ENCODE results near the gene ATP10D. TPM values are rescaled to one million over a fixed set of nuclear protein-coding genes. Genes with fewer than 3 reads are reported as not detected.

ATP10D gene
- total RNA-seq, 1 experiment from 2014 or later = 5.1 TPM

DNA sequence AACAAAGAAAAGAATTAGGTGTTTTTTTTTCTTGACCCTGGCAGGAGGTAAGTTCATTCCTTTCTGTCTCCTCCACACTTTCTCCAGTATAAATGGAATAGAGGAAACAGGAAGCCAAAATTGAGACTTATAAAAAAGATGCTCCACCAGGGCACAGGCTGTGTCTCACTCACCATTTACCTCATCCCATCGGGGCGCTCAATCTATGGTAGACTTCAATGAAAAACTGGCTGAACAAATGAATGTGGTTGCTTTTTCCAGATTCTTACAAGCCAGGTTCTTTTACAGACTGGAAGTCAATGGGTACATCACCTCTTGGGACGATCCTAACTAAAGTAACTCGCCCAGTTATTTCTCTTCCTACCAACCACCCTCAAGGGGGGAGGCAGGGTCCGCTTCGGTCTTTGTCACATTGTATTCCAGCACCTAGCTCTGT is 22.3 kb upstream of the ATP10D start:
- H3K9ac ChIP-seq (ENCODE audit: low read length) = peak overlapping the region; percentile 68
- peak overlapping the region; percentile 84 for H3K4me2 ChIP-seq (ENCODE audit: low read length)
- no peaks in the 10 kb centered on the region for H3K27me3 ChIP-seq (ENCODE audit: insufficient read depth, low read length)
- POLR2A ChIA-PET = interaction anchor here (0.6 to 1.1 kb wide), 4 partner anchors 8 to 25 kb away, joined by 3 to 9 read pairs (median 3); partner anchors contain the start of gene ATP10D
- H2AFZ ChIP-seq (ENCODE audit: low read depth, low read length, poor library complexity, severe bottlenecking) = peak overlapping the region; percentile 80
- TSS peak; percentile 45 for BruUV-seq (replicated peaks)
- H4K20me1 ChIP-seq (ENCODE audit: insufficient read depth) = no peaks in the 10 kb centered on the region
- H3K79me2 ChIP-seq (ENCODE audit: insufficient read depth, low read length) = no peaks in the 10 kb centered on the region; the same call in 1 of the 2 replicates
- DNase-seq (ENCODE audit: low read depth, low spot score) = no peak
- CTCF ChIA-PET = interaction anchor here (1.0 kb wide), 1 partner anchor 22 kb away, joined by 6 read pairs; the partner anchor contains the start of gene ATP10D
- H3K9me3 ChIP-seq (ENCODE audit: control insufficient read depth in 1 of 2, insufficient read depth in 1 of 2, low read depth in 1 of 2, low read length in 2 of 2) = no peaks in the 10 kb centered on the region
- peak overlapping the region; percentile 74 for H3K27ac ChIP-seq (ENCODE audit: low read depth, low read length)
- intact Hi-C loops (cut with micrococcal nuclease) = loop anchor here (1.0 kb wide), 1 partner anchor 102 kb away; no protein-coding TSS in a partner anchor
- H3K36me3 ChIP-seq (ENCODE audit: control insufficient read depth in 1 of 2, insufficient read depth in 2 of 2, low read length in 2 of 2) = 0 out of 4 replicates have a peak, but pooled peaks cover 0 to 4% of the 10 kb centered on the region in 2 experiments
- H3K9me2 ChIP-seq (ENCODE audit: insufficient read depth) = no peaks in the 10 kb centered on the region
- peaks cover 10 to 17% of the 10 kb centered on the region in 2 experiments; a peak in 3 of 4 replicates for H3K4me1 ChIP-seq (ENCODE audit: control insufficient read depth in 1 of 2, insufficient read depth in 2 of 2, low read length in 2 of 2)
- TF ChIP-seq EZH2 (IDR thresholded peaks at IDR 0.05) (no peak), FOSL1 (IDR thresholded peaks at IDR 0.05; ENCODE audit: low read depth) (no peak), JUND (IDR thresholded peaks at IDR 0.05) (no peak), MAX (IDR thresholded peaks at IDR 0.05) (no peak), SRF (IDR thresholded peaks at IDR 0.05; ENCODE audit: low read depth) (no peak), YY1 (IDR thresholded peaks at IDR 0.05; ENCODE audit: extremely low read depth, insufficient replicate concordance, low read depth, low read length) (no peak), ATF3 (IDR thresholded peaks at IDR 0.05) (no peak), CBX3 (IDR thresholded peaks at IDR 0.05; ENCODE audit: low read depth) (no peak), ZFX (IDR thresholded peaks at IDR 0.05) (no peak)
- peak overlapping the region; percentile 67 to 73 for H3K4me3 ChIP-seq (replicated peaks in 1 of 2; ENCODE audit: low read depth in 1 of 2, low read length in 2 of 2)
- RAD21 ChIA-PET (ENCODE audit: low non-redundant PET in 1 of 2, low total read pairs in 2 of 2, uncharacterized antibody in 2 of 2, unreplicated experiment in 2 of 2) = no interaction called here
- ATAC-seq = peak; percentile 53

Measured in HCT116 (cell line).